ENCODE measurements around the gene KLHL6. TPM values are rescaled to one million over a fixed set of nuclear protein-coding genes. Genes with fewer than 3 reads are reported as not detected.

Gene KLHL6
- total and polyA plus RNA-seq, 10 of the 15 experiments (the other 5 are each of a cell fraction or from before 2014, with no cell fraction given) = 4.0 to 91.8 (median 24.4) TPM

GRCh38 chr3:183529717-183530116 lies 25.8 kb downstream of the KLHL6 start:
- in situ Hi-C loops (cut with MboI) (no loop called here), intact Hi-C loops (cut with micrococcal nuclease; ENCODE audit: unreplicated experiment) (loop anchor here (5.0 kb wide), 2 partner anchors 63 to 108 kb away; partner anchors contain the start of gene KLHL24)
- no peak for DNase-seq (ENCODE audit: low read depth, low spot score)
- Histone ChIP-seq H2AFZ (ENCODE audit: control insufficient read depth, low read depth, low read length) (no peak overlapping the region), H3K79me2 (ENCODE audit: control insufficient read depth, insufficient read depth, low read length) (peaks cover 3% of the 10 kb centered on the region), H3K4me3 (no peak overlapping the region), H3K27me3 (replicated peaks in 1 of 2; ENCODE audit: control insufficient read depth in 2 of 2, insufficient read depth in 2 of 2, low read length in 1 of 2) (no peaks in the 10 kb centered on the region), H3K36me3 (ENCODE audit: control insufficient read depth in 2 of 2, insufficient read depth in 2 of 2, low read length in 1 of 2) (peaks cover 0 to 3% of the 10 kb centered on the region in 2 experiments; a peak in 1 of 4 replicates), H3K4me1 (ENCODE audit: control insufficient read depth, insufficient read depth, low read length) (peaks cover 54% of the 10 kb centered on the region), H3K9ac (ENCODE audit: control insufficient read depth, insufficient read depth, low read length) (no peak overlapping the region), H3K9me3 (replicated peaks; ENCODE audit: control insufficient read depth, insufficient read depth, low read length) (no peaks in the 10 kb centered on the region; the same call in 2 of the 3 replicates), H3K27ac (ENCODE audit: control insufficient read depth, insufficient read depth) (no peak overlapping the region), H4K20me1 (ENCODE audit: control insufficient read depth, insufficient read depth) (no peaks in the 10 kb centered on the region), H3K4me2 (ENCODE audit: control insufficient read depth, insufficient read depth) (no peak overlapping the region)
- SMC1A ChIA-PET (ENCODE audit: uncharacterized antibody, unreplicated experiment) = interaction anchor here (0.8 to 8.6 kb wide), 10 partner anchors 10 to 62 kb away, joined by 3 to 130 read pairs (median 4); no protein-coding TSS in a partner anchor
- POLR2A ChIA-PET = interaction anchor here (0.7 to 1.8 kb wide), 8 partner anchors 9 to 51 kb away, joined by 3 to 12 read pairs (median 5); no protein-coding TSS in a partner anchor
- RAD21 ChIA-PET (ENCODE audit: unreplicated experiment) = interaction anchor here (0.8 to 6.4 kb wide), 3 partner anchors 14 to 237 kb away, joined by 3 to 120 read pairs (median 4); no protein-coding TSS in a partner anchor
- no peak for FAIRE-seq
- 77% methylated on average over 7 of the region's 7 CpGs for WGBS (ENCODE audit: insufficient coverage, insufficient replicate concordance, low lambda C conversion rate, missing lambda C conversion rate)
- no peak for ATAC-seq
- BruUV-seq (replicated peaks) = no TSS peak
- CTCF ChIA-PET = interaction anchor here (1.1 to 9.3 kb wide), 3 partner anchors 9 to 60 kb away, joined by 3 to 98 read pairs (median 4); no protein-coding TSS in a partner anchor
- no peak for TF ChIP-seq CHD4 (IDR thresholded peaks at IDR 0.05)
- no peak for TF ChIP-seq ETV6 (conservative IDR thresholded peaks at IDR 0.05 in 1 of 2, IDR thresholded peaks at IDR 0.05 in 1 of 2; ENCODE audit: borderline replicate concordance in 1 of 2, low read depth in 1 of 2)
- TF ChIP-seq RELB (IDR thresholded peaks at IDR 0.05; ENCODE audit: low read depth) = peak; percentile 44; the same call in 1 of the 2 replicates
- peak; percentile 45 to 56; a peak in 2 of 4 replicates for TF ChIP-seq IKZF2 (IDR thresholded peaks at IDR 0.05)
- peak; percentile 40; the same call in 1 of the 2 replicates for TF ChIP-seq ZNF687 (IDR thresholded peaks at IDR 0.05)
- no peak for TF ChIP-seq MEF2B (IDR thresholded peaks at IDR 0.05; ENCODE audit: partially characterized antibody, poor library complexity, severe bottlenecking)
- no peak for TF ChIP-seq PKNOX1 (IDR thresholded peaks at IDR 0.05)
- TF ChIP-seq WRNIP1 (IDR thresholded peaks at IDR 0.05; ENCODE audit: borderline replicate concordance, low read depth, low read length) = no peak
- TF ChIP-seq IRF3 (IDR thresholded peaks at IDR 0.05) = no peak
- TF ChIP-seq ATF7 (IDR thresholded peaks at IDR 0.05; ENCODE audit: low read depth) = peak; percentile 90
- TF ChIP-seq JUND (IDR thresholded peaks at IDR 0.05; ENCODE audit: low read depth, low read length) = no peak
- 0 out of 4 replicates have a peak, but pooled peaks of 1 of the 2 experiments have one; percentile 16 for TF ChIP-seq EP300 (IDR thresholded peaks at IDR 0.05; ENCODE audit: borderline replicate concordance in 1 of 2, control insufficient read depth in 1 of 2, low read depth in 2 of 2, low read length in 2 of 2)
- TF ChIP-seq MTA2 (IDR thresholded peaks at IDR 0.05; ENCODE audit: low read depth) = peak; percentile 61; the same call in 1 of the 2 replicates
- peak; percentile 92 to 93 for TF ChIP-seq BHLHE40 (IDR thresholded peaks at IDR 0.05; ENCODE audit: borderline replicate concordance in 1 of 2, low read depth in 2 of 2, low read length in 1 of 2)
